Astrocyte of the spinal cord (primary cell): ENCODE measurements around the gene PPP1R18.

Source experiments
- DNase-seq: peaks from one replicate; pipeline ENCODE4 v3.0.0; 2011; ENCODE audit warnings: low read depth, low spot score
- H3K4me3 ChIP-seq: 2 replicates; pipeline ENCODE4 v1.5.1; 2011; ENCODE audit warnings: low read depth, mild to moderate bottlenecking, low read length, moderate library complexity
- in situ Hi-C: cut with HindIII; loops from 2 replicates; pipeline ENCODE4 v1.10.0; 2017; ENCODE audit warnings: low sequenced_read_pairs
- TF ChIP-seq, protein P1 (sequence below): IDR thresholded peaks from 2 replicates; pipeline ENCODE4 v1.5.1; 2012; ENCODE audit warnings: low read depth, mild to moderate bottlenecking, low read length, inconsistent platforms

PPP1R18 gene

DNA sequence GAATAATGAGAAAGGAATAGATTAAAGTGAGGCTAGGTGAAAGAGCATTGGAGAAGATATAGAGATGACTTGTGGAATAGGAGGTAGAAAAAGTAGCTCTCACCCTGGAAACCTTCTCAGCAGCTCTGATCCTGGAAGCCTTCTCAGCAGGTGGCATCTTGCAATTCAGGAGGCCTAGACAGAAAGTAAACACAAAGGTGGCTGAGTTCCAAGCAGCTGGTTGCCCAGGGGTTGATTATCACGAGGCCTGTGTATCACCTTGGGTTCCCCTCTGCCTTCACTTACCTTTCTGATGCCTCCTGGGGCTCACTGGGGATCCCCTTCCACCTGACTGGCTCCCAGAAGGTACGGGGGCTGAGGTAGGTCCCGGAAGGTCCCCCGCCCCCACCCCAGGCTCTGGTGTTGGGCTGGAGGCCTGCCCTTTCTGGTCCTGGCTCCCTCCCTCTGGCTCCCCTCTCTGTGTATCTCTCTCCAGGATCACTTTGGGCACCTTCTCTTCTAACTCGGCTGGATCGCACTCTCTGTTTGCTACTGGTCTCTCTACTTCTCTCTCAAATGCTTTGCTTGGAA lies 20.9 kb upstream of the PPP1R18 start:
- TF ChIP-seq, protein P1, sequence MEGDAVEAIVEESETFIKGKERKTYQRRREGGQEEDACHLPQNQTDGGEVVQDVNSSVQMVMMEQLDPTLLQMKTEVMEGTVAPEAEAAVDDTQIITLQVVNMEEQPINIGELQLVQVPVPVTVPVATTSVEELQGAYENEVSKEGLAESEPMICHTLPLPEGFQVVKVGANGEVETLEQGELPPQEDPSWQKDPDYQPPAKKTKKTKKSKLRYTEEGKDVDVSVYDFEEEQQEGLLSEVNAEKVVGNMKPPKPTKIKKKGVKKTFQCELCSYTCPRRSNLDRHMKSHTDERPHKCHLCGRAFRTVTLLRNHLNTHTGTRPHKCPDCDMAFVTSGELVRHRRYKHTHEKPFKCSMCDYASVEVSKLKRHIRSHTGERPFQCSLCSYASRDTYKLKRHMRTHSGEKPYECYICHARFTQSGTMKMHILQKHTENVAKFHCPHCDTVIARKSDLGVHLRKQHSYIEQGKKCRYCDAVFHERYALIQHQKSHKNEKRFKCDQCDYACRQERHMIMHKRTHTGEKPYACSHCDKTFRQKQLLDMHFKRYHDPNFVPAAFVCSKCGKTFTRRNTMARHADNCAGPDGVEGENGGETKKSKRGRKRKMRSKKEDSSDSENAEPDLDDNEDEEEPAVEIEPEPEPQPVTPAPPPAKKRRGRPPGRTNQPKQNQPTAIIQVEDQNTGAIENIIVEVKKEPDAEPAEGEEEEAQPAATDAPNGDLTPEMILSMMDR: no peak
- in situ Hi-C loops: no loop called here
- DNase-seq: no peak
- H3K4me3 ChIP-seq: no peak overlapping the region

DNA sequence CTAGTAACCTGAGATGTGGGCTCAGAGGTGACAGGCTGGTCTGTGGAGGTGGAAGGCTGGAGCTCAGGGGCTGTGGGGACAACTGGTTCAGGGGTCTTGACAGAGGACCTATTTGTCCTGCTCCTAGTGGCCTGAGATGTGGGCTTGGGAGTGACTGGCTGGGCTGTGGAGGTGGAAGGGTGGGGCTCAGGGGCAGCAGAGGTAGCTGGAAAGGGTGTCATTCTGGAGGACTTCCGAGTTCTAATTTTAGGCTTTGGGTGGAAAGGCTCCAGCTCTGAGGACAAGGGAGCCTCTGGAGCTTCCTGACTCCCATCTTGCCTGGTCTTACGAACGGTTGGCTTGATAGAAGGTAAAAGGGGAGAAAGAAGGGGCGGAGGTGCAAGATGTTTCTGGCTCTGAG lies 19.2 kb upstream of the PPP1R18 start:
- DNase-seq: no peak
- in situ Hi-C loops: no loop called here
- TF ChIP-seq, protein P1: no peak
- no peak overlapping the region for H3K4me3 ChIP-seq

DNA sequence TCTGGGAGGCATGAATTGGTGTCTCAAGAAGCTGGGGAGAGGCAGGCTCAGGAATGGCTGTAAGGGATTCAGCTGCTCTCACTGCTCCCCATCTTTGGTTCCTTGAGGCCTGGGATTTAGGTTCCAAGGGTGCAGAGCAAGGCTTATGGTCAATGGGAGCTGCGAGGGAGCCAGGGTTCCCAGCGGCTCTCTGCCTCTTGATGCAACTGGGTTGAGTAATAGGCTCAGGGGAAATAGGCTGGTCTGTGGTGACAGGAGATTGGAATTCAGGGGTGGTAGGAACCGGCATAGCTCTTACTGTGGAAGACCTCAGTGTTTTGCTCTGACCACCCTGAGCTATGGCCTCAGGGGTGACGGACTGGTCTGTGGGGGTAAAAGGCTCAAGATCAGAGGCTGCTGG lies 17.4 kb upstream of the PPP1R18 start:
- in situ Hi-C loops: no loop called here
- DNase-seq: no peak
- no peak overlapping the region for H3K4me3 ChIP-seq
- TF ChIP-seq, protein P1: no peak

DNA sequence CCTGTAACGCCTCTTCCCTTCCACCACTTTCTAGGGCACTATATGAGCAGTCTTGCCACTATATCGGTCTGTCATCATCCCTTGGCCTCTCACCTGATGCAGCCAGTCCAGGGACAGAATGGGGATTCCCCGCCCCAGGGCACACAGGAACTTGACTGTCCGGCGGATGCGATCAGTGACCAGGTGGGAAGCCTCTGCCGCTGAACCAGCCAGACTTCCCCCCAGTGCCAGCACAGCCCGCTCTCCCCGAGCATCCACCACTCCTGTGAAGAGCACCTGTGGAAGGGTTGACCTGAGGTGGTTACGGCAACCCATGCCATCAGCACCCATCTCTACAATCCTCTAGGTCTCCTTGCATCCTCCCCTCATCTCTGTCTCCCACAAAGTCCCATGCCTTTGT lies 16.6 kb upstream of the PPP1R18 start:
- H3K4me3 ChIP-seq: no peak overlapping the region
- in situ Hi-C loops: no loop called here
- TF ChIP-seq, protein P1: no peak
- no peak for DNase-seq

DNA sequence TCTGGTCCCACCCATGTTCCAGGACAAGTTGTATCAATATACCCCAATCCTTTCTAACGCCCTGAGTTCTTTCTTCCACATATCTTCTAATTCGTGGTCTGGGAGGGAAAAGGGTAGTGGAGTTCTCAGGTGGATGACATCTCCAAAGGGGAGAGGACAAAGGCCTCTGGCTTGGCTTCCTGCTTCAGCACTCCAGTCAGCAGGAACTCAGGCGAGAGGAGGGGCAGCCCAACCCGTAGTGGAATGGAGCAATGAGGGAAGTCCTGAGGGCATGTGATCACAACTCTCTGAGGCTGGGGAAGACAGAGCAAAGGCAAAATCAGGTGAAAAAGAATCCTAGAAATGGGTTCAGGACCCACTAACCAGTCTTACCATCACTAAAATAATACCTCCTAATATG lies 13.9 kb upstream of the PPP1R18 start:
- TF ChIP-seq, protein P1: no peak
- in situ Hi-C loops: no loop called here
- H3K4me3 ChIP-seq: no peak overlapping the region
- DNase-seq: no peak

DNA sequence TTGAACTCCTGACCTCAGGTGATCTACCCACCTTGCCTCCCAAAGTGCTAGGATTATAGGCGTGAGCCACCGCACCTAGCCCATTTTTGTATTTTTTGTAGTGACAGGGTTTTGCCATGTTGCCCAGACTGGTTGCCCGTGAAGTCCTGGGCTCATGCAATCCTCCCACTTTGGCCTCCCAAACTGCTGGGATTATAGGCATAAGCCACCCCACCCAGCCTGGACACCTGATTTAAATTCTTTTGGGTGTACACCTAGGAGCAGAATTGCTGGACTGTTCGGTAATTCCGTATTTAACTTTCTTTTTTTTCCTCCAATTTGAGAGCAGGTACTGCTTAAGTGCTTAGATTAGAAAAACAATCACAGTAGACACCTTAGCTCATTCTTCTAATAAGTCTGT lies 10.0 kb upstream of the PPP1R18 start:
- in situ Hi-C loops: no loop called here
- no peak for DNase-seq
- TF ChIP-seq, protein P1: no peak
- no peak overlapping the region for H3K4me3 ChIP-seq
